ENCODE results near the gene SEPHS2.
"Not testable (repeated sequence)": the region's sequence is repeated elsewhere in the genome, so short reads cannot be mapped to it uniquely, and the experiment has no call there.

SEPHS2 gene

DNA sequence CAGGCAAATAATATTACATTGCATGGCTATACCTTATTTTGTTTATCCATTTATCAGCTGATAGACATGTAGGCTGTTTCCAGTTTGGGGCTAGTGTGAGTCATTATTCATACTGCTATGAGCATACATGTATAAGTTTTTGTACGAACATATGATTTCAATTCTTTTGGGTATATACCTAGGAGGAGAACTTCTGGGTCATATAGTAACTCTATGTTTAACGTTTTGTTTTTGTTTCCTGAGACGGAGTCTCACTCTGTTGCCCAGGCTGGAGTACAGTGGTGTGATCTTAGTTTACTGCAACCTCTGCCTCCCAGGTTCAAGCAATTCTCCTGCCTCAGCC lies 24.5 kb upstream of the SEPHS2 start:
- DNase-seq (ENCODE audit: low read depth in 2 of 2), result no peak
- no peak overlapping the region for H3K4me3 ChIP-seq (replicated peaks in 1 of 2; ENCODE audit: low read depth in 2 of 2, low read length in 2 of 2)
- TF ChIP-seq CTCF (IDR thresholded peaks at IDR 0.05; ENCODE audit: low read depth, low read length), result no peak

DNA sequence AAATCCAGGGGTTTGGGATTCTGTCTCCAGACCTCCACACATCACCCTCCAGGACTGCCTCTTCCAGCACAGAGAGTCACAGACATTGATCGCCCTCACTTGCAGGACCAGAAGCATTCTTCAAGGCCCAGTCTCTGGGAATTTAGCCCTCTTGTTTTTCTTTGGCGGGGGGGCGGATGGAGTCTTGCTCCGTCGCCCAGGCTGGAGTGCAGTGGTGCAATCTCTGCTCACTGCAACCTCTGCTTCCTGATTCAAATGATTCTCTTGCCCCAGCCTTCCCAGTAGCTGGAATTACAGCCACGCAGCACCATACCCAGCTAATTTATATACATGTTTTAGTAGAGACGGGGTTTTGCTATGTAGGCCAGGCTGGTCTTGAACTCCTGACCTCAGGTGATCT lies 18.4 kb upstream of the SEPHS2 start:
- no peak for DNase-seq (ENCODE audit: low read depth in 2 of 2)
- no peak for TF ChIP-seq CTCF (IDR thresholded peaks at IDR 0.05; ENCODE audit: low read depth, low read length)
- no peak overlapping the region for H3K4me3 ChIP-seq (replicated peaks in 1 of 2; ENCODE audit: low read depth in 2 of 2, low read length in 2 of 2)

GRCh38 chr16:30461426-30461825 lies 15.8 kb upstream of the SEPHS2 start:
- not testable (repeated sequence) for H3K4me3 ChIP-seq (replicated peaks in 1 of 2; ENCODE audit: low read depth in 2 of 2, low read length in 2 of 2); DNase-seq (ENCODE audit: low read depth in 2 of 2)

GRCh38 chr16:30459456-30459855 lies 13.8 kb upstream of the SEPHS2 start:
- no peak overlapping the region for H3K4me3 ChIP-seq (replicated peaks in 1 of 2; ENCODE audit: low read depth in 2 of 2, low read length in 2 of 2)
- no peak for TF ChIP-seq CTCF (IDR thresholded peaks at IDR 0.05; ENCODE audit: low read depth, low read length)
- no peak for DNase-seq (ENCODE audit: low read depth in 2 of 2)

GRCh38 chr16:30458561-30459394 lies 13.1 kb upstream of the SEPHS2 start:
- no peak for DNase-seq (ENCODE audit: low read depth in 2 of 2)
- H3K4me3 ChIP-seq (replicated peaks in 1 of 2; ENCODE audit: low read depth in 2 of 2, low read length in 2 of 2), result no peak overlapping the region
- TF ChIP-seq CTCF (IDR thresholded peaks at IDR 0.05; ENCODE audit: low read depth, low read length), result no peak

- TF ChIP-seq CTCF (IDR thresholded peaks at IDR 0.05; ENCODE audit: low read depth, low read length), result no peak
- no peak for DNase-seq (ENCODE audit: low read depth in 2 of 2)
Measured at GRCh38 chr16:30457743-30458560, 12.3 kb upstream of the SEPHS2 start.

DNA sequence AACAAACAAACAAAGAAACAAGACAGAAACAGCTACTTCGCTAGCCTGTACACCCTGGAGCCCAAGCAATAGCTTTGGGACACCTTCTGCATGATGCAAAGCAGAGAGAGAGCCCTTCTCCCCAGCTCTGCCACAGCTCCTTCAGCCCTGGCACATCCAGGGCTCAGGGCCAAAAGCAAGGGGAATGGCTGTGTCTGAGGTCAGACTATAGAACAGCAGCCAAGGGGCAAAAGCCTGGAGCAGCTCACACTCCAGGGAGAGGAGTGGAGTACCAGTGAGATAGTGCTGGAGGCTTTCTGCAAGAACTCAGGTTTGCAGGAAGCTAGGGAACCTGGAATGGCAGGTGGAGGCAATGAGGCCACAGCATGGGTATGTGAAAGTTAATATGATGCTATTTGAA lies 11.6 kb upstream of the SEPHS2 start:
- DNase-seq (ENCODE audit: low read depth in 2 of 2), result no peak
- no peak overlapping the region for H3K4me3 ChIP-seq (replicated peaks in 1 of 2; ENCODE audit: low read depth in 2 of 2, low read length in 2 of 2)
- TF ChIP-seq CTCF (IDR thresholded peaks at IDR 0.05; ENCODE audit: low read depth, low read length), result no peak

More at GRCh38 chr16:30457743-30458560, 12.3 kb upstream of the SEPHS2 start:
- no peak overlapping the region for H3K4me3 ChIP-seq (replicated peaks in 1 of 2; ENCODE audit: low read depth in 2 of 2, low read length in 2 of 2)

Measured in cardiac fibroblast (primary cell).